CD4-positive, alpha-beta T cell treated with Interferon gamma for 1 hour (primary cell): ENCODE data around the gene ARL6IP4.

Experiments used
- DNase-seq: peaks from one replicate; pipeline ENCODE4 v3.0.0-alpha.2; 2020

The ARL6IP4 gene

DNA sequence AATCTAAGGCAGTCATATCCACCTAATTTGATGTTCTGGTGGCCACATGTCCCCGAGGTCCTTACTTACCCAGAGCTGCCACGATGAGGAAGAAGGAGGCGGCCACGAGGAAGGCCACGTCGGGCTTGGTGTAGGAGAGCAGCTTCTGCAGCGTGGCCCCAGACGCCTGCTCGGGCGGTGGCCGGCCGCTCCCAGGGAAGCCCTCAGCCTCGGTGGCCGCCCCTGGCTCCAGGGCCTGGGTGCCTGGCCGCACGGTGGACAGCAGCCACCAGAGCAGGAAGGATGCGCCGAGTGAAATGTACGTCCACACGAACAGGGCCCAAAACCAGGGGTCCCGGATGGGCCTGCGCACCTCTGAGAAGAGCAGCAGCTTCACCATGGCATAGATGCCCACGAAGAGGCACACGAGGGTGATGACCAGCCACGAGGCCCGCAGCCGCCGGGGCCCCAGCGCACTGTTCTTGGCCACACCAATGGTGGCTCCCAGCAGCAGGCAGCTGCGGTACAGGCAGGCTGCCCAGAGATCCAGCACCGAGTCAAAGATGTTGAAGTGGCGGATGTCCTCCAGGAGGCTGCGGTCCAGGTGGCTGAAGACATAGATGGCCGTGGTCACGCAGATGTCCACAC is 20.8 kb upstream of the ARL6IP4 start:
- no peak for DNase-seq

DNA sequence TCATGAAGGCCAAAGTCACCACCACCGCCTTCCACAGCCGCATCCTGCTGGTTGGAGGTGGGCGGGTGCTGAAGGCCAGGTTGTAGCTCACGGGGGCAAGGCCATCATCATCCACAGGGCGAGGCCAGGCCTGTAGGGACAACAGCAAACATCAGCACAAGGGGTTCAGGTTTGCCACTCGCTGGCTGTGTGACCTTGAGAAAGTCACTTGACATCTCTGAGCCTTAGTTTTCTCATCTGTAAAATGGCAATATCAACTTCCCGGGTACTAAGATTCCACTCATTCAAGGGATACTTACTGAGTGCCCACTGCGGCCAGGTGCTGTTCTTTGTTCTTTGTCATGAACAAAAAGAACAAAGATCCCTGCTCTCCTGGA is 20.3 kb upstream of the ARL6IP4 start:
- DNase-seq = no peak

DNA sequence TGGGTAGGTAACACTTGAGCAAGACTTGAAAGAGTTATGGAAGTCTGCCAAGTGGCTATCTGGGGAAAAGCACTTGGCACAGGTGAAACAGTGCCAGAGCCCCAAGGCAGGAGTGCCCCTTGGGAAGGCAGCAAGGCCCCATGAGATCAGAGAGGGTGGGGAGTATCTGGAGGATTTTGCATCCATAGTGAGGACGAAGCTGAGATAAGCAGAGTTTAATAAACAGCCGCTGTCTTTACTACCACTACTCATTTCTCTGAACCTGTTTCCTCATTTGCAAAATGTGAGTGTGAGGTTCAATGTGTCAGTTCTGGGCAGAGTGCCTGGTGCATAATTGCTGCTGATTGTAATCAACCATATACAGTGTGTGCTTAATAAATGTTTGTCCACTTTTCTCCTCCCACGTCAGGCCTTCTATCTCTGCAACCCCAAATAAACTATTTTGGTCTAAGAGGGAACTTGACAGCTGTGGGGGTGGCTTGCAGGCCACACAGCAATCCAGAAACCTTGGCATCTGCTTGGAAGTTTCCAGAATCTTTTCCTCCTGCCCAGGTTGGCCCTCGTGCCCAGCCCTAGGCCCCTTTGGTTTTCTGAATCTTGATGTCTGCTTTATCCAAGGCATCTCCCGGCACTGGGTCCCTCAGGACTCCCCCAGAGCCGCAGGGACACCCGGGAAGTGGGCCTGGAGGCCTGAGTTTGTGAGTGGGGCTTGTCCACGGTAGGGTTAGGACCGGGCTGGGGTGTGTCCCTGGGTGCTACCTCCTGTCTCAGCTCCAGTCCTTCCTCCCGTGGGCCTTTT is 18.8 kb upstream of the ARL6IP4 start:
- DNase-seq = no peak

GRCh38 chr12:122963941-122964265 is 16.6 kb upstream of the ARL6IP4 start:
- DNase-seq = no peak

GRCh38 chr12:122964439-122965257 is 15.8 kb upstream of the ARL6IP4 start:
- no peak for DNase-seq

DNA sequence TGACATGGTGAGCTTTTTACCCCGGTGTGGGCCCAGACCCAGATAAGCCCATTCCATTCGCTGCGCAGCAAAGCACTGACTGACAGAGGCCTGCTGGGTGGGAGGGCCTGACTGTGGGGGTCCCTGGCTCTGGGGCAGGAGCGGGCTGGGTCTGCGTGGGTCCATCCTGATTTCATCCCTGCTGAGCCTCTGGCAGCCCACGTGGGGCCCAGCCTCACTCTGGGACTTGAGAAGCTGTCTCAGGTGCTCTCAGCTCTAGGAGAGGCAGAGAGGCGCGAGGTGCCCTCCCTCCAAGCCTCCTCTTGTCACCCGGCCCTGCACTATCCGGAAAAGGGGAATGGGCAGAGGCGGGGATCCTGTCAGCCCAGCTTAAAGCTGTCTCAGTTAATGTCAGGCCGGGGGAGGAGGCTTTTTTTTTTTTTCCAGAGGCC is 15.1 kb upstream of the ARL6IP4 start:
- no peak for DNase-seq

DNA sequence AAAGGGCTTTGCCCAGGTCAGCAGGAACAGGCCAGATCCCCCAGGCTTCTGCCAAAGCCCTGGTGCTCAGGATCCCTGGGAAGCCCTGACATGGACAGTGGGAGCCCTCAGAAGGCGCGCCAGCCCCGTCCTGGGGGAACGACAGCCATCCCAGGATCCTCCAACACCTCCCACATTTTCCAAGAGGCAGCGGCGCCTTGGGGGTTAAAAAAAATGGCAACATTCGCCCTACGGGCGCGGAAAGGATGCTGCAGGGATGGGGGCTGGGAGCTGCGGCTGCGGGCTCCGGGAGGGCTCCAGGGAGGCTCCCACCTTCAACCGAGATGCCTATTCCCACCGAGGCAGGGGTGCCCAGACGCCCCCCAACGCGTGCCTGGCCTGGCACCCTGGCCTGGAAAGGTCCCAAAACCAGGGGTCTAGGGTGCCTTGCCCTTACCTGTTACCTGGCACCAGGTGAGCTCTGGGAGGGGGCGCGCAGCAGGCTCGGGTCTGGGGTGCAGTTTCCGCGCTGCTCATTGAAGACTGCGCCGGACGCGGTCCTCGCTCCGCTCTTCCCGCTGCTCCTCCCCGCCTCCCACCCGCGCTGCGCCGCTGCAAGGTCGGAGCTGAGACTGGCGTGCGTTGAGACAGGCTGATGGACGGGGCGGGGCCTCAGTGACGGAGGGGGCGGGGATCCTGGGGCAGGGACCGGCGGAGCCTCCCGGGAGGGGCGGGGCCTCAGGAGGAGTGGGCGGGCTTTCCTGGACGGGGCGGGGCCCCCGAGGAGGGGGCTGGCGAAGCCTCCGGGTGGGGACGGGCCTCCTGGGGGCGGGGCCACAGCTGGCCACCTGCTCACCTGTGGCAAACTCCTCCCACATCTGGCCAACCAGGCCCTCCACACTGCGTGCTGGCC is 14.4 kb upstream of the ARL6IP4 start, which contains the start of gene ABCB9:
TSS of gene ABCB9 (minus strand) at position 613 of the 892 bp plus-strand sequence. CDS start 6,228 bp downstream, outside the sequence.
- peak; percentile 91 for DNase-seq

DNA sequence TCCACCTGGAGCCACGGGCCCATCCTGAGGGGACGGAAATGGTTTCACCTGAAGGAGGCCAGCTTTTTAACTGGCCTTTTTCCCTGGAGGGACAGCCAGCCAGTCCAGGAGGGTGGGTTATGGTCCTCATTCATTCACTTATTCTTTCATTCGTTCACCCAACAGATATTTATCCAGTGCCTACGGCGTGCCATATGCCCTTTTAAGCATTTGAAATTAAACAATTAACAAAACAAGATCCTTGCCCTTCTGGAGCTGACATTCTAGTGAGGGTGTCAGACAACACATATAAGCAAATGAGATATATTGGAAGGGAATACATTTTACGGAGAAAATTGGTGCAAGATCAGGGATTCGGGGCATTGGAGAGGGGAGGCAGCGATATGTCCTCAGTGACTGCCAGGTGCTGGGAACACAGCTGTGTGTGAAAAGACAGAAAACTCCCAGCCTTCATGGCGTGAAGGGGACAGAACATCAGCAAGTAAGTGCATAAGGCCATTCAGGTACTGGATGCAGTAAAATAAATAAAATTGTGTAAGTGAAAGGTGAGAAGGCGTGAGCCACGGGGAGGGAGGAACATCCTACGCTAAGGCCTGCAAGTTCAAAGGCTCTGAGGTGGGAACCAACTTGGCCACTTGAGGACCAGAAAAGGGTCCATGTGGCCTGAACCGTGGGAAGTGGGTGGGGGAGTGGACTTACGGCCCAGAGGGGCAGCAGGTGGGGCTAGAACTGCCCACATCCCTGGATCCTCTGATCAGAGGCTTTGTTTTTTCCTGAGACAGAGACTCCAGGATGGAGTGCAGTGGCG is 13.5 kb upstream of the ARL6IP4 start:
- no peak for DNase-seq

- DNase-seq = no peak
These were observed 12.4 kb upstream of the ARL6IP4 start for GRCh38 chr12:122968104-122968503.

GRCh38 chr12:122969676-122970075 is 10.8 kb upstream of the ARL6IP4 start:
- no peak for DNase-seq

DNA sequence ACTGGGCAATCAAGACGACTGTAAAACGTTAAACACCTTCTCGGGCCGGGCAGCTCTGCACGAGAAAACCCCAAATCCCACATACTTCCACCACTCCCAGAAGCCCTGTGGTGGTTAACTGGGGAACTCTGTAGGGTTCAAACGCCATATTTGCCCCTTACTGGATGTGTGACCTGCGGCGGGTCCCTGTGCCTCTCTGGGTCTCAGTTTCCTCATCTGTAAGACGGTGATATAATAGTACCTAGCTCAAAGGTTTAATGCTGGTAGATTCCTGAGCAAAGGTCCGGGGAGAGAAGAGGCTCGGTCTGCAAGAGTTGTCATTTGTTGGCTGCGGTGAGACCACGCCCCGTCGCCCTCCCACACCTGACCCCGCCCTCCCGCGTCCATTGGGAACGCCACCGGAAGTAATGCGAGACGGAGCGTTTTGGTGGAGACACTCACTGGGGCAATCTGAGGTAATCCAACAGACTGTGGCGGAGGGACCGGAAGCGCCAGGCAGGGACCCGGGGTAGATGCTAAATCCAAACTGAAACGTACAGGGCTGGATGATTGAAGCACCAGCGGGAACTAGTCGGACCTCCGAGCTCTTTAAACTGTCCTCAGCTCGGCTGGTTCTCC is 6.1 kb upstream of the ARL6IP4 start:
- peak; percentile 97 for DNase-seq

DNA sequence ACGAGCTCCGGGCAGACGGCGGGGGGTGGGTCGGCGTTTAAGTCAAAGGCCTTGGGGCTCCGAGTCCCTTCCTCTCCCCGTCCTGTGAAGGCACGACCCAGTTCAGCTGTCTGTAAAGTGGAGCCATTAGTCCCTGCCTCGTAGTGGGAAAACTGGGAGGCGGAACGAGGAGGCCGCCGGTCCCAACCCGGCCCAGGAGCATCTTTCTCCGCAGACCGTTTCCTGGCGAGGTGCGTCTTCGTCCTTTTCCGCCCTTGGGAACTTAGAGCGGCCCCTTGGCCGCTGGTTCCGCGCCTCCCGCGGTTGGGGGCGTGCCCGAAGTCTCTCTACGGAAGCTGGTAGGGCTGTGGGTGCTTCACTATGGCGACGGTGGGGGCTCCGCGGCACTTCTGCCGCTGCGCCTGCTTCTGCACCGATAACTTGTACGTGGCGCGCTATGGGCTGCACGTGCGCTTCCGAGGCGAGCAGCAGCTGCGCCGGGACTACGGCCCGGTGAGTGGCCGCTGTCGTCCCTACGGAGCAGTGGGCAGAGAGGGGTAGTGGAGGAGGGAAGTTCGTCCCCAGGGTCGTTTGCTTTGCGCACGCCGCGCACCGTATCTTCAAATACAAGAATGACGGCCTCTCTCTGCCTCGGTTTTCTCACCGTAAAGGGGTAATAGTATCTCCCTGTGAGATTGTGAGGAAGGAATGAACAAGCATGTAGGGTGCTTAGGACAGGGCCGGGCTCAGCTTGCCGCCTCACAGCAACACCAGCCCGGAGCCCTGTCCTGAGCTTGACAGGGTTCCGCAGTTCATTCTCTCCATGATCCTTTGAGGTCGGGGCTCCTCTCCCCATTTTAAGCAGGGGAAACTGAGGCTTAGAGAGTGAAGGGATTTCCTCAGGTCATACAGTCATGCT is 5.3 kb upstream of the ARL6IP4 start, which contains the start of gene OGFOD2:
TSS of gene OGFOD2 (plus strand) at position 353 of the 898 bp plus-strand sequence. CDS start at position 361, 8 bp downstream.
- DNase-seq = peak; percentile 91

DNA sequence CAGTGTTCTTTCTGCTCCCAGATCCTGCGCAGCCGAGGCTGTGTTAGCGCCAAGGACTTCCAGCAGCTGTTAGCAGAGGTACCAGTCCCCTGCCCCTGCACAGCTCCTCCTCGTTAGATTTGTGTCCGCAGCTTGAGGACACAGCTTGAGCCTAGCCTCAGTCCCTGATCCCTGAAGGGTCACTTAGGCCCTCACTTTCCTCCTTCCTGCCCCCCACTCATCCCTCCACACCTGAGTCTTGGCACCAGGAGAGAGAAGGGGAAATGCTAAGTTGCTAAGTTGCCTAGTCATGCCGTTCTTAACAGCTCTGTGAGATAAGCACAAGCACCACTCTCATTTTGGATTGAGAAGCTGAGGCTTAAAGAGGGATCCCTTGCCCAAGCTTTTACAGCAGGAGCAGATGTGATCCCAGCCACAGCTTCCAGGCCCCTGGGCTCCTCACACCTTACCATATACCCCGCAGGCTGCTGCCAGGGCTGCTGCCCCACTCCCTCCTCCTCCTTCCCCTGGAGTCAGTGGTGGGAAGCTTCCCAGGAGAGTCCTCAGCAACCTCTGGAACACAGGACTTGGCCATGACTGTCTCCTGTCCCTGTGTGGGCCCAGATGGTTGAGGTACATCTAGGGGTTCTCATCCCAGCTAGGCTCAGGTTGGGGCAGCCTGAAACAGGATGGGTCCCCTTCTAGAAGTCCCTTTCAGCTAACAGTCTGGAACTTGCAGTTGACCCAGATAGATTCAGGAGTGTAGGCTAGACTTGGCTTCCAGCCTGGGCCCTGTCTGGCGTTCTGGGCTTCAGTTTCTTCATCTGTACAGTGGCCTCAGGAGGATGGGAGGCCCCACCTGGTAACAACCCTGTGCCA is 4.5 kb upstream of the ARL6IP4 start:
- no peak for DNase-seq

GRCh38 chr12:122976648-122976975 is 3.9 kb upstream of the ARL6IP4 start:
- no peak for DNase-seq

- no peak for DNase-seq
These were observed 3.3 kb upstream of the ARL6IP4 start for GRCh38 chr12:122977153-122977552.

DNA sequence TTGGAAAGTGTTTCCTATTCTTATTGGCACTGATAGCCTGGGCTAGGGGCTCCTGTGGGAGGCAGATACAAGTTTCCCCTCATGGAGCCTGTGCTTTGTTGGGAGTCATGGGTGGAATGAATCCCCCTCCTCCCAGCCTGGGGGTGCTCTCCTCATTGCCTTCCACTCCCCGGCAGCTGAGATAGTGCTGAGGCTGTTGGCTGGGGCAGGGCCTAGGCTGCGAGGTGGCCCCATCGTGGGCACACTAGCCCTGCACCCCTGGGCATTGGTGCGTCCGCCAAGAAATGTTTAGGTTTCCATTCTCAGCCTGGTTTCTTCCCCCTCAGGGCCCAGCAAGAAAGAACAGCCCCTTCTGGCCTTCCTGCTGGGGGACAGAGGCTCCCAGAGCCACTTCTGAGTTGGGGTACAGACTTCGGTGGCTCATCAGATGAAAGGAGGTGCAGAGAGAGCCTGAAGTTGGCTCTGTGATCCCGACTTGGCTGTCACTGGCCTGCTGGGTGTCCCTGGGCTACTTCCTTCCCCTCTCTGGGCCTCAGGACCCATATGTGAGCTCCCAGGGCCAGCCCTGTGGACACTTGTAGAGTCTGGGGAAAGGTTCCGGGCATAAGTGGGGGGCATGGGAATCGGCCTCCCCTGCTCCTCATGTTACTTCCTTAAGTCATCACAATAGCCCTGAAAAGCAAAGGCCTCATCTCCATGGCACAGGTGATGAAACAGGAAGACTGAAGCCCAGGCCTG is 2.7 kb upstream of the ARL6IP4 start:
- DNase-seq = no peak

- no peak for DNase-seq
These were observed 1.9 kb upstream of the ARL6IP4 start for GRCh38 chr12:122978507-122978955.
